ENCODE results near the gene PDZD2.

GRCh38 chr5:32088214-32088613 is 449.3 kb downstream of the PDZD2 start:
- TF ChIP-seq CTCF (IDR thresholded peaks at IDR 0.05) (no peak), POLR2AphosphoS5 (IDR thresholded peaks at IDR 0.05) (no peak)

Measured in sigmoid colon (tissue), 4 donors.